ENCODE measurements around the gene RASSF8.

RASSF8 gene

DNA sequence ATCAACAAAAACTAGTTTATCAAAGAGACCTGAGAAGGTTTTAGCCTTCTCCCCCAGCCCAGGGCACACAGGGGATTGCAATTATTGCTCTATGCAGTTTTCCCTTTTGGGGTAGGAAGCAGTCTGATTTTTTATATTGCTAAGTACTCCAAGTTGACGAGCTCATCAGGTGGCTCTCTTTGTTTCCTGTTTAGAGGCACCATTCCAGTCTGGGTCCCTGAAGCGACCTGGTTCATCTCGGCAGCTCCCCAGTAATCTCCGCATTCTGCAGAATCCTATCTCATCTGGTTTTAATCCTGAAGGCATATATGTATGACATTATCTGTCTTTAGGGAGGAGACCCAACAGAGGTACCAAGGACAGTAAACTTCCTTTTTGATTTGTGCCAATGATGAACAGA is 110.0 kb downstream of the RASSF8 start:
- DNase-seq = no peak

- DNase-seq = no peak
These were observed 111.3 kb downstream of the RASSF8 start for GRCh38 chr12:26069796-26070195.

DNA sequence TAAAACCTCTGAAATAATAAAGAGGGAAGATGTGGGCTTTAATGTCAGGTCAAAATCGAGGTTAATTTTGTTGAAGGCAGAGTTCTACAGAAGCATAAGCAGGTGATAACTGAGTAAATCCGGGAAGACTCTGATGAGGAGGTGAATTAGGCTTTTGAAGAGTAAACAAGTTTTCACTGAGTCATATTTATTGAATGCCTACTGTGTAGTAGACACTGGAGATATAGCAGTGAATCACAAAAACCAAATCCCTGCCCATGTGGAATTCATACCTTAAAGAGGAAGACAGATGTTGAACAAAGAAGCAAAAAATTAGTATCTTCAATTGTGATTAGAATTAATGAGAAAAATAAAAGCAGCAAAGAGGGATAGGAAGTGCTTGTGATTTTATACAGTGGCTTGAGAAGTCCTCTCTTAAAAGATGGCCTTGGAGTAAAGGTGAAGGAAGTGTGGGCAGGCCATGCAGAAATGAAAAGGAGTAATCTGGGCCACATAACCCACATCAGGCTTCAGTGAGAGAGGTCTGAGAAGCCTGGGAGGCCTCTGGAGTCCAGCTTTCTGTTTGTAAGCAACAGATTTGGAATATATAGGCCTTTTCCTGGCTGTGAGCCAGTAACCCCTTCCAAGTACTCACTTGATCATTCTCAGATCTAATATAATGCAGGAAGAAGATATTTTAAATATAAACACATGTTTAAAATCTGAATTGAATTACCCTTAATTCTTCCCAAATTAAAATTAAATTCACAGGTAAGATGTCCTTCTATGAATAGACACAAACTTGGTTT is 119.6 kb downstream of the RASSF8 start:
- DNase-seq = no peak

GRCh38 chr12:26080911-26081310 is 122.4 kb downstream of the RASSF8 start:
- no peak for DNase-seq

- DNase-seq = no peak
These were observed 128.5 kb downstream of the RASSF8 start for GRCh38 chr12:26086936-26087335.

- DNase-seq = no peak
These were observed 130.5 kb downstream of the RASSF8 start for GRCh38 chr12:26088998-26089397.

DNA sequence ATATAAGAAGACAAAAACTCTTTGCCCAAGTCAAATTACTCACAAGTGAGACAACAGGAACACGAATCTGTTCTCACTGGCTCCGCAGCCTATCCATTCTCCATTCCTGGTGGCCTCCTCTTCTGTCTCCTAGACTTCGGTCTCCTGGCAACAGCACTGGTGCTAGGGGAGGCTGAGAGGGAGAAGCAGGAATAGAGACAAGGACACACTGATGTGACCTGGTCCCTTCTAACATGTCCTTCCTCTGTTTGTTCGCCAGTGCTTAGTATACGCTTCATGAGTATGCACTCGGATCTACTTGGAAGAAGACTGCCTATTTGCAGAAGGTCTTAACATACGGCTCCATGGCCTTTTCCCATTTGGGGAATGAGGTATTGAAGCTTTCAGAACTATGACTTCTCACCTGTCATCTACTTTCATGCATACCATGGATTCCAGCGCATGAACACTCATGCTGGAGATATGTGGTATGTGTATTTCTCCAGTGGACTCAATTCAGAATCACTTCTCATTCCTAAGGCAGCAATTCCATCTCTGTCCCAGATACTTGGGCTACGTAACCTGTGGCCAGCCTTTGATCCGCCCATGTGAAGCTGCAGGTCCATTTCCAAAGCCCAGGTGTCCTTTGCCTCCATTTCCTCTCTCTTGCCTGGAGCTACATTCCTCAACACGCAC is 132.5 kb downstream of the RASSF8 start:
- DNase-seq = no peak

GRCh38 chr12:26091822-26092221 is 133.3 kb downstream of the RASSF8 start:
- no peak for DNase-seq

DNA sequence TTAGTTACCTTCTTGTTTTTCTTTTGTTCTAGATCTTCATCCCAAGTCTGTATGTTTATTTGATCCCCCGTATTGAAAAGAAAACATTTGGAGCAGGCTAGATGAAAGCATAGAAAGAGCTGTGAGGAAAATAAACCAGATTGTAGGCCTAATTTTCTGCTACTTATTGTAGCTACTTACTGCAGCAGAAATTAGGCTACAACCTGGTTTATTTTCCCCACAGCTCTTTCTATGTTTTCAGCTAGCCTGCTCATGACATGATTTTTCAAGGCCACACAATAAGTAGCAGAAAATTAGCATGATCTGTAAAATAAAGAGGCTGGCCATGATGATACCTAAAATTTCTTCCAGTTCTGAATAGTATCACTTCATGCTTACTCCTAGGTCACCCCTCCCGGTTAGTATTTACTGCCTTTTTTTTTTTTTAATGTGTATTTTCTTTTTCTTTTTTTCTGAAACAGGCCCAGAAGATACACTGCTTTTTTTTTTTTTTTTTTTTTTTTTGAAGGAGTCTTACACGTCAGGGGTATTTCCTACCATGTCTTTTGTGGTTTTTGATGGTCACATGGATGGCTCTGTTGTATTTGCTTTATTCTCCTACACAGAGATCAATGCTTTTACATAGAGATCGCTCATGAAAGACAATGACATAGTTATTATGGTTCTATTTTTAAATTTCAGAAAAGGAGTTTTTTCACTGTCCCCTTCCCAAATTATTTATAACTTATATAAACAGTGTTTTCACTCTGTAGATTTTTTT is 134.0 kb downstream of the RASSF8 start:
- DNase-seq = no peak

DNA sequence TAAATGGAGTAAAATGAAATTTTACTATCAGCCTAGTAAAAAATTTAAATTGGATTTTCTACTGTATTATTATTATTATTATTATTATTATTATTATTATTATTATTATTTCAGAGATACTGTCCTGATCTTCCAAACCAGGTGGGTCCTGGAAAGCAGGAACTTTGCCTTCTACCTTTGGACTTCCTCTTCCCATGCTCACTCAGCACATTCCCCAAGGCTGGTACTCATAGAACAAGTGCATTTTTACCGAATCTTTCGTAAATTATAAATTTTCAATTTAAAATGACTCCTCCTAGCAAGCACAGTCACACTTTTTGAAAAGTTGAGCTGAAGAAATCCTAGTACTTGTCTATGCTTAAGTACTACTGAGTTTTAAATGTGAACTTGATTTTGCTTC is 136.7 kb downstream of the RASSF8 start:
- DNase-seq = no peak

- no peak for DNase-seq
These were observed 137.6 kb downstream of the RASSF8 start for GRCh38 chr12:26096036-26096435.

- peak; percentile 48 for DNase-seq
These were observed 138.8 kb downstream of the RASSF8 start for GRCh38 chr12:26097046-26097878.

DNA sequence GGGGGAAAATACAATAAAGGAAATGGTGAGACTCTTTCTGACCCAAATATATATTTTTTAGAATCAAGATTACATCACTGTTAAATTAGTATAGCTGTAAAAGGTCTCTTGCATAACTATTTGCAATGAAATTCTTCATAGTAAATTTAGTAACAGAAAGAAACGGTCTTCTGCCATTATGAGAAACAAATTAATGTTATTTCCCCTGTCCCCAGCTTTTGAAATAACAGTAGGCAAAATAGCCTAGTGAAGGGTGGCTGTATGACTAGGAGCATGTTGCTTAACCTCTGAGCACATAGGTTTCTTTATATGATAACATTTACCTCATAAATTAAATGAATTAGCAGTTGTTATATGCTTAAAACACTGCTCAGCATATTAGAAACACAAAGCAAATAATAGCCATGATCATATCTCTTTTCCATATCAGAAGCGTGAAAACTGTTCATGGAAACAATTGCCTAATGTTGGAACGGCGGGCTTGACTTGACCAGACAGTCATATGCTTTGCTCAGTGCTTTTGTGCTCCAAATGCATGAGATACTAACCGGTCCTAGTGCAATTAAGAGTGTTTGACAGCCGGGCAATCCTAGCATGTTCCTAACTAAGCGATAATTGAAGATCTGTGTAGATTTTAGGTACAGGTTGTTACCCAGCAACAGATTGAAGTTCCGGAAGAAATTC is 142.3 kb downstream of the RASSF8 start:
- DNase-seq = no peak

DNA sequence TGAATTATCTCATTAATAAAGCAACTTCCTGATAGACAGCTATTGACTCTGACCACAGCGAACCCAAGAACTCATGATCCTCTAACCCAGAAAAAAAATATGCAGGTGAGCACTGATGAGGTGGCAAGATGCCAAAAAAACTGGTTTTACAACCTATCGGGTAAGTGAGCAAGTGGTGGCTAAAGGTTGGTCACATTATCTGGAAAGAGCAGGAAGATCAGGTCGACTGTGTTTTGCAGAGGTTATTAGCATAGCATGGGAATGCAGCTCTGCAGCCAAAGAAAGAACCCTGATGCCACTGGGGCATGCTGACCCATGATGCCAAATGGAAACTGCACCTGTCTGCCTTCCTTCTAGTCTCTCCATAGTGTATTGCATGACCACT is 142.9 kb downstream of the RASSF8 start:
- DNase-seq = no peak

DNA sequence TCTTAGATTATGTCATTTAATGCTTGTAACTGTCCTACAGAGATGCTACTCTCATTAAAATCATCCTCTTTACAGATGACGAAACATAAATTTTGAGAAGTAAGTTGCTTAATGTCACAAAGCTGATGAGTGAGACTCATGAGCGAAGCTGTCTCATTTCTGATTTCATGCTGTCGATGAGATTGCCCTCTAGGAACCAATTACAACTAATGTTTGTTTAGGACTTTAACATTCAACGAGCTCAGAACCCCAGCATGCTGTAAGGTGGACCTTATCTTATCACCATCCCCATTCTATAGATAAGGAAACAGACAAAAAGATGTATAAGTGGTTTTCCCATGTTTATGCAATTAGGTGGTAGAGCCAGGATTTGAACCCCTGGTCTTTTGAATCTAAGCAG is 143.3 kb downstream of the RASSF8 start:
- DNase-seq = no peak

DNA sequence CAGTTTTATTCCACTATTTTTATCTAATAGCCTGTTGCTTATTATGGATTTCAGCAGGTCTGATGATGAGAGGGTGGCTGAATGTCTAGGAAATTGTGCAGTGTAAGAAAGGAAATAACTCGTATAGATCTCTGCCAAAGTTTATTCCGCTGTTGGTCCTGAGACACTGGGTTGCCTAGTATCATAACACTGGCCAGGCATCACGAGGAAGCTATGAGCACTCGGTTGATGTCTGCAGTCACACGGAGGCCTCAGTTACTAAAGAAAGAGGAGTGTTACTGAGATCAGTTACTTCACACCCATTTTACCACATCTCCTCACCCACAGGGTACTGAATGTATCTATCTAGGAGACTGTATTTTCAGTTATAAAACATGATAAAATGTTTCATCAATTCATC is 144.5 kb downstream of the RASSF8 start:
- no peak for DNase-seq

GRCh38 chr12:26106347-26106746 is 147.9 kb downstream of the RASSF8 start:
- DNase-seq = no peak

GRCh38 chr12:26108915-26109314 is 150.4 kb downstream of the RASSF8 start:
- no peak for DNase-seq

- no peak for DNase-seq
These were observed 150.9 kb downstream of the RASSF8 start for GRCh38 chr12:26109343-26109881.

GRCh38 chr12:26112232-26112631 is 153.8 kb downstream of the RASSF8 start:
- no peak for DNase-seq

- no peak for DNase-seq
These were observed 154.2 kb downstream of the RASSF8 start for GRCh38 chr12:26112703-26113147.

- DNase-seq = no peak
These were observed 154.7 kb downstream of the RASSF8 start for GRCh38 chr12:26113181-26113654.

All from activated CD4-positive, CD25-positive, alpha-beta regulatory T cell treated with anti-CD3 and anti-CD28 coated beads, Interleukin-2, amount 50 U/mL, for 72 hours (primary cell).